HG02571 (cell line): ENCODE results near the gene BSDC1.
A peak's percentile ranks its signal among the peaks of the same experiment; 100 is the strongest.

ENCODE experiments used
- ATAC-seq: cut with Tn5 transposase; IDR thresholded peaks from one replicate; pipeline ENCODE4 v1.9.1; 2021; ENCODE audit warnings: mild to moderate bottlenecking, moderate library complexity; ENCODE audit not compliant: unreplicated experiment

BSDC1 gene

GRCh38 chr1:32337855-32338636 is 56.2 kb downstream of the BSDC1 start:
- no peak for ATAC-seq

- no peak for ATAC-seq
Observed at GRCh38 chr1:32336963-32337675, 57.1 kb downstream of the BSDC1 start.

- ATAC-seq, result no peak
Observed at GRCh38 chr1:32336591-32336932, 57.7 kb downstream of the BSDC1 start.

GRCh38 chr1:32335790-32336590 is 58.3 kb downstream of the BSDC1 start, which contains the start of gene MARCKSL1:
Gene MARCKSL1, minus strand, starts transcription at chr1:32336233. Its CDS starts 200 bp downstream, at chr1:32336033.
- peak; percentile 42 for ATAC-seq

GRCh38 chr1:32335535-32335789 is 58.8 kb downstream of the BSDC1 start:
- ATAC-seq, result peak; percentile 3

- peak; percentile 15 for ATAC-seq
Observed at GRCh38 chr1:32334864-32335534, 59.2 kb downstream of the BSDC1 start.

- ATAC-seq, result no peak
Observed at GRCh38 chr1:32334274-32334861, 59.9 kb downstream of the BSDC1 start.

- no peak for ATAC-seq
Observed at GRCh38 chr1:32333251-32333963, 60.8 kb downstream of the BSDC1 start.

- no peak for ATAC-seq
Observed at GRCh38 chr1:32332290-32333079, 61.8 kb downstream of the BSDC1 start.

- ATAC-seq, result no peak
Observed at GRCh38 chr1:32331549-32331948, 62.7 kb downstream of the BSDC1 start.

GRCh38 chr1:32330558-32331151 is 63.6 kb downstream of the BSDC1 start:
- ATAC-seq, result no peak

- no peak for ATAC-seq
Observed at GRCh38 chr1:32329931-32330466, 64.2 kb downstream of the BSDC1 start.

GRCh38 chr1:32327204-32327603 is 67.0 kb downstream of the BSDC1 start:
- ATAC-seq, result no peak

- ATAC-seq, result no peak
Observed at GRCh38 chr1:32321712-32322291, 72.4 kb downstream of the BSDC1 start.

GRCh38 chr1:32318127-32318869 is 75.9 kb downstream of the BSDC1 start:
- no peak for ATAC-seq

GRCh38 chr1:32316903-32317277 is 77.4 kb downstream of the BSDC1 start:
- no peak for ATAC-seq
